Measurements from ENCODE around the gene ABR. TPM values are rescaled to one million over a fixed set of nuclear protein-coding genes. Genes with fewer than 3 reads are reported as not detected.

The ABR gene
- total RNA-seq, 1 donor from 2014 or later, result 24.5 TPM

GRCh38 chr17:1029196-1029921 is 150.4 kb downstream of the ABR start:
- Histone ChIP-seq H3K9me3 (ENCODE audit: control insufficient read depth in 3 of 3, low read length in 3 of 3) (no peaks in the 10 kb centered on the region), H3K27ac (ENCODE audit: low read depth, low read length) (peak overlapping the region; percentile 72), H3K4me3 (ENCODE audit: low read length in 3 of 3) (peak overlapping the region in 2 of 3 donors; percentile 36 to 54), H3K36me3 (ENCODE audit: control insufficient read depth in 3 of 3, insufficient read depth in 3 of 3, low read length in 3 of 3) (peaks cover 0 to 4% (median 0%) of the 10 kb centered on the region in 3 donors), H3K27me3 (ENCODE audit: control insufficient read depth in 3 of 3, insufficient read depth in 3 of 3, low read length in 3 of 3) (peaks cover 0 to 15% (median 0%) of the 10 kb centered on the region in 3 donors), H3K9ac (ENCODE audit: low read depth in 1 of 3, low read length in 3 of 3) (peak overlapping the region in 2 of 3 donors; percentile 34 to 54), H3K4me1 (ENCODE audit: control insufficient read depth in 3 of 3, insufficient read depth in 3 of 3, low read length in 3 of 3) (peaks cover 16 to 47% (median 28%) of the 10 kb centered on the region in 3 donors)

- Histone ChIP-seq H3K27me3 (ENCODE audit: control insufficient read depth in 3 of 3, insufficient read depth in 3 of 3, low read length in 3 of 3) (peaks cover 0 to 8% (median 0%) of the 10 kb centered on the region in 3 donors), H3K9ac (ENCODE audit: low read depth in 1 of 3, low read length in 3 of 3) (no peak overlapping the region), H3K4me1 (ENCODE audit: control insufficient read depth in 3 of 3, insufficient read depth in 3 of 3, low read length in 3 of 3) (peaks cover 22 to 59% (median 31%) of the 10 kb centered on the region in 3 donors), H3K36me3 (ENCODE audit: control insufficient read depth in 3 of 3, insufficient read depth in 3 of 3, low read length in 3 of 3) (peaks cover 0 to 4% (median 0%) of the 10 kb centered on the region in 3 donors), H3K4me3 (ENCODE audit: low read length in 3 of 3) (no peak overlapping the region), H3K9me3 (ENCODE audit: control insufficient read depth in 3 of 3, low read length in 3 of 3) (no peaks in the 10 kb centered on the region), H3K27ac (ENCODE audit: low read depth, low read length) (no peak overlapping the region)
Observed at GRCh38 chr17:1027044-1027443, 152.7 kb downstream of the ABR start.

- no peak overlapping the region for H3K4me3 ChIP-seq (ENCODE audit: low read length in 3 of 3)
- H3K9ac ChIP-seq (ENCODE audit: low read depth in 1 of 3, low read length in 3 of 3), result no peak overlapping the region
- H3K27me3 ChIP-seq (ENCODE audit: control insufficient read depth in 3 of 3, insufficient read depth in 3 of 3, low read length in 3 of 3), result peaks cover 0 to 5% (median 0%) of the 10 kb centered on the region in 3 donors
- peaks cover 22 to 60% (median 31%) of the 10 kb centered on the region in 3 donors for H3K4me1 ChIP-seq (ENCODE audit: control insufficient read depth in 3 of 3, insufficient read depth in 3 of 3, low read length in 3 of 3)
- H3K9me3 ChIP-seq (ENCODE audit: control insufficient read depth in 3 of 3, low read length in 3 of 3), result no peaks in the 10 kb centered on the region
- no peak overlapping the region for H3K27ac ChIP-seq (ENCODE audit: low read depth, low read length)
- peaks cover 0 to 4% (median 0%) of the 10 kb centered on the region in 3 donors for H3K36me3 ChIP-seq (ENCODE audit: control insufficient read depth in 3 of 3, insufficient read depth in 3 of 3, low read length in 3 of 3)
Observed at GRCh38 chr17:1026599-1026975, 153.2 kb downstream of the ABR start.

GRCh38 chr17:1025733-1026598 is 153.8 kb downstream of the ABR start:
- no peak overlapping the region for H3K9ac ChIP-seq (ENCODE audit: low read depth in 1 of 3, low read length in 3 of 3)
- H3K27ac ChIP-seq (ENCODE audit: low read depth, low read length), result no peak overlapping the region
- H3K27me3 ChIP-seq (ENCODE audit: control insufficient read depth in 3 of 3, insufficient read depth in 3 of 3, low read length in 3 of 3), result peaks cover 0 to 5% (median 0%) of the 10 kb centered on the region in 3 donors
- no peak overlapping the region for H3K4me3 ChIP-seq (ENCODE audit: low read length in 3 of 3)
- peaks cover 0 to 4% (median 0%) of the 10 kb centered on the region in 3 donors for H3K36me3 ChIP-seq (ENCODE audit: control insufficient read depth in 3 of 3, insufficient read depth in 3 of 3, low read length in 3 of 3)
- peaks cover 20 to 57% (median 29%) of the 10 kb centered on the region in 3 donors for H3K4me1 ChIP-seq (ENCODE audit: control insufficient read depth in 3 of 3, insufficient read depth in 3 of 3, low read length in 3 of 3)
- H3K9me3 ChIP-seq (ENCODE audit: control insufficient read depth in 3 of 3, low read length in 3 of 3), result no peaks in the 10 kb centered on the region

- Histone ChIP-seq H3K4me1 (ENCODE audit: control insufficient read depth in 3 of 3, insufficient read depth in 3 of 3, low read length in 3 of 3) (peaks cover 6 to 46% (median 18%) of the 10 kb centered on the region in 3 donors), H3K9ac (ENCODE audit: low read depth in 1 of 3, low read length in 3 of 3) (no peak overlapping the region), H3K27ac (ENCODE audit: low read depth, low read length) (no peak overlapping the region), H3K4me3 (ENCODE audit: low read length in 3 of 3) (no peak overlapping the region), H3K9me3 (ENCODE audit: control insufficient read depth in 3 of 3, low read length in 3 of 3) (no peaks in the 10 kb centered on the region), H3K27me3 (ENCODE audit: control insufficient read depth in 3 of 3, insufficient read depth in 3 of 3, low read length in 3 of 3) (no peaks in the 10 kb centered on the region), H3K36me3 (ENCODE audit: control insufficient read depth in 3 of 3, insufficient read depth in 3 of 3, low read length in 3 of 3) (peaks cover 0 to 4% (median 0%) of the 10 kb centered on the region in 3 donors)
Observed at GRCh38 chr17:1024076-1024475, 155.7 kb downstream of the ABR start.

- Histone ChIP-seq H3K27ac (ENCODE audit: low read depth, low read length) (no peak overlapping the region), H3K27me3 (ENCODE audit: control insufficient read depth in 3 of 3, insufficient read depth in 3 of 3, low read length in 3 of 3) (no peaks in the 10 kb centered on the region), H3K9ac (ENCODE audit: low read depth in 1 of 3, low read length in 3 of 3) (peak overlapping the region in 2 of 3 donors; percentile 45 to 54), H3K4me3 (ENCODE audit: low read length in 3 of 3) (peak overlapping the region in 2 of 3 donors; percentile 2 to 30), H3K4me1 (ENCODE audit: control insufficient read depth in 3 of 3, insufficient read depth in 3 of 3, low read length in 3 of 3) (peaks cover 7 to 46% (median 19%) of the 10 kb centered on the region in 3 donors), H3K9me3 (ENCODE audit: control insufficient read depth in 3 of 3, low read length in 3 of 3) (no peaks in the 10 kb centered on the region), H3K36me3 (ENCODE audit: control insufficient read depth in 3 of 3, insufficient read depth in 3 of 3, low read length in 3 of 3) (peaks cover 0 to 2% (median 0%) of the 10 kb centered on the region in 3 donors)
Observed at GRCh38 chr17:1022278-1023024, 157.3 kb downstream of the ABR start.

GRCh38 chr17:1021147-1021546 is 158.6 kb downstream of the ABR start:
- peaks cover 7 to 34% (median 17%) of the 10 kb centered on the region in 3 donors for H3K4me1 ChIP-seq (ENCODE audit: control insufficient read depth in 3 of 3, insufficient read depth in 3 of 3, low read length in 3 of 3)
- no peaks in the 10 kb centered on the region for H3K9me3 ChIP-seq (ENCODE audit: control insufficient read depth in 3 of 3, low read length in 3 of 3)
- H3K27ac ChIP-seq (ENCODE audit: low read depth, low read length), result no peak overlapping the region
- H3K27me3 ChIP-seq (ENCODE audit: control insufficient read depth in 3 of 3, insufficient read depth in 3 of 3, low read length in 3 of 3), result no peaks in the 10 kb centered on the region
- no peak overlapping the region for H3K9ac ChIP-seq (ENCODE audit: low read depth in 1 of 3, low read length in 3 of 3)
- H3K36me3 ChIP-seq (ENCODE audit: control insufficient read depth in 3 of 3, insufficient read depth in 3 of 3, low read length in 3 of 3), result peaks cover 0 to 2% (median 0%) of the 10 kb centered on the region in 3 donors
- H3K4me3 ChIP-seq (ENCODE audit: low read length in 3 of 3), result no peak overlapping the region

- no peaks in the 10 kb centered on the region for H3K27me3 ChIP-seq (ENCODE audit: control insufficient read depth in 3 of 3, insufficient read depth in 3 of 3, low read length in 3 of 3)
- H3K4me1 ChIP-seq (ENCODE audit: control insufficient read depth in 3 of 3, insufficient read depth in 3 of 3, low read length in 3 of 3), result peaks cover 7 to 31% (median 17%) of the 10 kb centered on the region in 3 donors
- no peak overlapping the region for H3K9ac ChIP-seq (ENCODE audit: low read depth in 1 of 3, low read length in 3 of 3)
- peak overlapping the region; percentile 65 for H3K27ac ChIP-seq (ENCODE audit: low read depth, low read length)
- no peaks in the 10 kb centered on the region for H3K36me3 ChIP-seq (ENCODE audit: control insufficient read depth in 3 of 3, insufficient read depth in 3 of 3, low read length in 3 of 3)
- no peak overlapping the region for H3K4me3 ChIP-seq (ENCODE audit: low read length in 3 of 3)
- no peaks in the 10 kb centered on the region for H3K9me3 ChIP-seq (ENCODE audit: control insufficient read depth in 3 of 3, low read length in 3 of 3)
Observed at GRCh38 chr17:1019451-1019850, 160.3 kb downstream of the ABR start.

GRCh38 chr17:1018547-1018946 is 161.2 kb downstream of the ABR start:
- Histone ChIP-seq H3K9ac (ENCODE audit: low read depth in 1 of 3, low read length in 3 of 3) (no peak overlapping the region), H3K4me3 (ENCODE audit: low read length in 3 of 3) (no peak overlapping the region), H3K4me1 (ENCODE audit: control insufficient read depth in 3 of 3, insufficient read depth in 3 of 3, low read length in 3 of 3) (peaks cover 7 to 31% (median 17%) of the 10 kb centered on the region in 3 donors), H3K27ac (ENCODE audit: low read depth, low read length) (no peak overlapping the region), H3K9me3 (ENCODE audit: control insufficient read depth in 3 of 3, low read length in 3 of 3) (no peaks in the 10 kb centered on the region), H3K27me3 (ENCODE audit: control insufficient read depth in 3 of 3, insufficient read depth in 3 of 3, low read length in 3 of 3) (no peaks in the 10 kb centered on the region), H3K36me3 (ENCODE audit: control insufficient read depth in 3 of 3, insufficient read depth in 3 of 3, low read length in 3 of 3) (no peaks in the 10 kb centered on the region)

All from skeletal muscle tissue (tissue), 4 donors.